Left renal cortex interstitium (tissue), 4 donors: Measurements from ENCODE around the gene ARPC2. TPM values are rescaled to one million over a fixed set of nuclear protein-coding genes. Genes with fewer than 3 reads are reported as not detected.
A peak's percentile ranks its signal among the peaks of the same experiment; 100 is the strongest.

Source experiments
- DNase-seq, 4 donors: peaks; one replicate each; pipeline ENCODE4 v3.0.0-alpha.2; 2013; ENCODE audit warnings: low read depth in 4 of 4, low spot score in 2 of 4, missing footprints in 1 of 4
- polyA plus RNA-seq, 4 donors: library from polyadenylated mRNA; unstranded; fragments of 120-200 nt; gene quantifications; one replicate each; pipeline ENCODE4 v1.2.1, GENCODE V29; 2013; ENCODE audit not compliant: insufficient read length in 4 of 4

ARPC2 gene
- polyA plus RNA-seq, 4 donors, result 234 to 264 (median 257) TPM

- no peak for DNase-seq
Observed at GRCh38 chr2:218252509-218253231, 35.7 kb downstream of the ARPC2 start.

- no peak for DNase-seq
Observed at GRCh38 chr2:218253232-218253625, 36.2 kb downstream of the ARPC2 start.

- DNase-seq, result no peak
Observed at GRCh38 chr2:218255446-218255845, 38.5 kb downstream of the ARPC2 start.

- DNase-seq, result no peak
Observed at GRCh38 chr2:218256612-218257350, 39.8 kb downstream of the ARPC2 start.

GRCh38 chr2:218257390-218257981 lies 40.5 kb downstream of the ARPC2 start:
- DNase-seq, result no peak

GRCh38 chr2:218259099-218259961 lies 42.3 kb downstream of the ARPC2 start:
- DNase-seq, result no peak

GRCh38 chr2:218260166-218260565 lies 43.2 kb downstream of the ARPC2 start:
- DNase-seq, result no peak

GRCh38 chr2:218260742-218261422 lies 43.9 kb downstream of the ARPC2 start, which contains the start of gene GPBAR1:
TSS of gene GPBAR1 (plus strand) at chr2:218261015. CDS start at chr2:218262725, 1,710 bp downstream.
- DNase-seq, result peak in 1 of 4 donors; percentile 67

- DNase-seq, result no peak
Observed at GRCh38 chr2:218261423-218262236, 44.6 kb downstream of the ARPC2 start.

GRCh38 chr2:218262237-218262600 lies 45.2 kb downstream of the ARPC2 start:
- no peak for DNase-seq

GRCh38 chr2:218262631-218263586 lies 45.9 kb downstream of the ARPC2 start:
- no peak for DNase-seq

GRCh38 chr2:218263817-218264641 lies 47.0 kb downstream of the ARPC2 start:
- no peak for DNase-seq

GRCh38 chr2:218264773-218265561 lies 48.0 kb downstream of the ARPC2 start:
- DNase-seq, result no peak

GRCh38 chr2:218265626-218266025 lies 48.6 kb downstream of the ARPC2 start:
- DNase-seq, result no peak

- DNase-seq, result no peak
Observed at GRCh38 chr2:218266316-218266979, 49.5 kb downstream of the ARPC2 start.

- no peak for DNase-seq
Observed at GRCh38 chr2:218267259-218267658, 50.3 kb downstream of the ARPC2 start.
